ENCODE measurements around the gene ARHGEF2. TPM values are rescaled to one million over a fixed set of nuclear protein-coding genes. Genes with fewer than 3 reads are reported as not detected.

Gene ARHGEF2
- total RNA-seq, 1 donor from 2014 or later = 198 TPM

DNA sequence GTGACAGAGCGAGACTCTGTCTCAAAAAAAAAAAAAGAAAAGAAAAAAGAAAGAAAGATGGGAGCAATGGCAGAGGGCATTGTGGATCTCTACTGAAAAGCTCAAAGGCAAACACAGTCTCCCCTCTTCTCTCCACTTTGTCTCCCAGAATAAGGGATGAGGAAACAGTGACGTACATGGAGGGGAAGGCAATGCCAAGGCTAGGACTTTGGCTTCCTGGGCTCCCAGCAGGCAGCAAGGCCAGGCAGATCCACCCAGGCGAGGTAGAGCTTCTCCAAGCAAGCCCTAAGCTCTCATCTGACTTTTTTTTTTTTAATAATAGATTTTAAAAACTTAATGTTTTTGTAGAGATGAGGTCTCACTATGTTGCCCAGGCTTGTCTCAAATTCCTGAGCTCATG is 4.6 kb downstream of the ARHGEF2 start:
- Mint-ChIP-seq H3K27ac (peak overlapping the region; percentile 54), H3K4me1 (peaks cover 79% of the 10 kb centered on the region), H3K9me3 (no peaks in the 10 kb centered on the region), H3K27me3 (no peaks in the 10 kb centered on the region), H3K4me3 (peak overlapping the region; percentile 99), H3K36me3 (ENCODE audit: low read depth) (peaks cover 63% of the 10 kb centered on the region)
- DNase-seq = no peak
- intact Hi-C loops (cut with micrococcal nuclease) = no loop called here

DNA sequence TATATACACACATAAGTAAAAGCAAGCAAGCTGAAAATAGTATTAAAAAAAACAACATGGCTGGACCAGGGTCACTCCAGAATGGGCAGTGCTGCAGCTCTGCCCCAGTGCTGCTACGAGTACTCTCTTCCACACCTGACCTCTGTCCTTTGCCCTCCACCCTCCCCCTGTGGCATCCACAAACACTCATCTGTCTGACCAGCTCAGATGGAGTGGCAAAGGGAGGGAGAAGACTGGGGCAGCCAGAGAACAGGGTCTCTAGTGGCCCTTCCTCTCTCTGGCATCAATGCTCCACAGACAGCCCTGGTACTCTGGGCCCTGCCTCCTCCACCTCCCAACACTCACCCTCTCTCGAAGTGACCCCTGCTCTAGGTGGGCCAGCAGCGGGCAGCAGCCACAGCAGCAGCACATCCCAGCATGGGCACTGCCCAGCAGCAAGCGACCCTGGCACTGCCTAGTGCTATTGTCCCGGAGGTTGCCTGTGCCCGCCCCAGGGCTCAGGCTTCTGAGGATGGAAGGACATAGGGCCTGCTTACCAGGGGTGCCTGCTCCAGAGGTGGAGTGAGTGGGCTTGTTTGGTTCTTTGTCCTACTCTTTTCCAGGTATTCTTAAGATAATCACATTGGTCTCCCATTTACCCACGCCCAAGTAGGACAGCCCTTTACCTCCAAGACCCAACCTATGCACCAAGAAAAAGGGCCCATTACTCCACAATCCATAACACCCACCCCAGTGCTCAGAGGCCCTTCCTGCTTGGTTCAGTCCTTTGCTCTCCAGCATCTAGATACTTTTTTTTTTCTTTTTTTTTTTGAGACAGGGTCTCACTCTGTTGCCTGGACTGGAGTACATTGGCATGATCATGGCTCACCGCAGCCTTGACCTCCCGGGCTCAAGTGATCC is 6.2 kb downstream of the ARHGEF2 start:
- intact Hi-C loops (cut with micrococcal nuclease) = no loop called here
- H3K27ac Mint-ChIP-seq = peak overlapping the region; percentile 68
- H3K9me3 Mint-ChIP-seq = no peaks in the 10 kb centered on the region
- no peaks in the 10 kb centered on the region for H3K27me3 Mint-ChIP-seq
- DNase-seq = no peak
- H3K36me3 Mint-ChIP-seq (ENCODE audit: low read depth) = peaks cover 69% of the 10 kb centered on the region
- peak overlapping the region; percentile 72 for H3K4me3 Mint-ChIP-seq
- H3K4me1 Mint-ChIP-seq = peaks cover 90% of the 10 kb centered on the region

DNA sequence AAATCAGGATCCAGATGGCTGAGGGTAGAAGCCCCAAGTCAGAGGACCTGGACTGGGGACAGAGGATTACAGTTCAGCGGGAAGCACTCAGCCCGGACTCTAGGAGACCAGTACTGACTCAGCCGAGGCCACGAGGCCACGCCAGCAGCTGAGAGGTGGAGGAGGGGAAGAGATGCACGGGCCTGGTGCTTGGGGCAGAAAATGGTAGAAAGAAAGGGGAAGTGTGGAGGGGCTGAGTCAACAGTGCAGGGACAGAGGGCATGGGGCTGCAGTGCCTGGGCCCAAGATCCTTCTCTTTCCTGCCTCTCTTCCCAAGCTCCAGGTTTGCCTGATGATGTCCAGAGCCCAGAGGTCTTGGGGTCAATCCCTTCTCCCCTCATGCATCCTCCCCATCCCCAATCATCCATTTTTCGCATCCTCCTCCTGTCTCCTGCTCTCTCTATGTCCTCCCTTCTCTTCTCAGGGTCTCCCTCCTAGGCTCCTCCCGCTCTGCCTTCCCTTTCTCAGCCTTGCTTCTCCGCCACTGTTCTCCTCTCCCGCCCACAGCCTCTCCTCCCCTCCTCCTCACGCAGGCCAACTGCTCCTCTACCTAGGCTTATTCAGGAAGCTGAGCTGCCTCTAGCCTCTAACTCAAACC is 7.7 kb downstream of the ARHGEF2 start:
- no peaks in the 10 kb centered on the region for H3K9me3 Mint-ChIP-seq
- H3K4me1 Mint-ChIP-seq = peaks cover 88% of the 10 kb centered on the region
- peak overlapping the region; percentile 91 for H3K27ac Mint-ChIP-seq
- peaks cover 71% of the 10 kb centered on the region for H3K36me3 Mint-ChIP-seq (ENCODE audit: low read depth)
- peak; percentile 71 for DNase-seq
- intact Hi-C loops (cut with micrococcal nuclease) = no loop called here
- peak overlapping the region; percentile 79 for H3K4me3 Mint-ChIP-seq
- no peaks in the 10 kb centered on the region for H3K27me3 Mint-ChIP-seq

DNA sequence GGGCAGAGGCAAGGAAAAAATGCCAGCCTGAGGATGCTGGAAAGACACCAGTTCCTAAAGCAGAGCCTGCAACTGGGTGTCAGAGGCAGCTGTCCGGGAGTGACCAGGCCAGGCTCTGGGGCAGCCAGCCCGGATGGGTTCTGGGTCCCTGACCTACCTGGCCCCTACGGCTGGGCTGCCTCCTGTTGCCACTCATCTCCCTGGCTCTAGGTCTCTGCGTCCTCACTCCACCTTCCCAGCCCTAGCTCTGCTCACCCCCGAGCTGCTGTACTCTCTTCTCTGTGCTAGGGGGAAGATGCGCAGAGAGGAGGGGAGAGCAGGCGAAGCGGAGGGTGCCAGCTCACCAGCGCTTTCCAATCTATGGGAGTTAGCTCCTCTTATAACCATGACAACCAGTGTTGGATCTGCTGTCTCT is 9.0 kb downstream of the ARHGEF2 start:
- intact Hi-C loops (cut with micrococcal nuclease) = no loop called here
- no peaks in the 10 kb centered on the region for H3K9me3 Mint-ChIP-seq
- no peaks in the 10 kb centered on the region for H3K27me3 Mint-ChIP-seq
- peak overlapping the region; percentile 79 for H3K4me3 Mint-ChIP-seq
- DNase-seq = no peak
- peaks cover 74% of the 10 kb centered on the region for H3K36me3 Mint-ChIP-seq (ENCODE audit: low read depth)
- H3K27ac Mint-ChIP-seq = peak overlapping the region; percentile 91
- peaks cover 78% of the 10 kb centered on the region for H3K4me1 Mint-ChIP-seq

DNA sequence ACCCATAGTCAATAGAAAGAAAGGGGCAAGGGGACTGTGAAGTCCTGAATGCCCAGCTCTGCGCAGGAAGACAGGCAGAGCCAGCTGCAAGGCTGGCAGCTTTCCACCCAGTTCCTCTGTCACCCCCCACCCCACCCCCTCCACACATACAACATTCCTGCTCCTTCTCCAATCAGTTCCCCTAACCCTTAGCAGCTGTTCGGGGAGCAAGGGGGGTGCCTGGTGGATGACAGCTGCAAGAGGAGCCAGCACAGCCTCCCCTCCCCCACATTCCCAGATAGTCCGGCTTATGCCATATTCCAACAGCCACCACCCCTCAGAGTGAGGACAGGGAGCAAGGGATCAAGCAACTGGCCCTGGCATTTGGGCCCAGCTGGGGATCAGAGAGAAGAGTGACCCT is 9.7 kb downstream of the ARHGEF2 start:
- Mint-ChIP-seq H3K4me1 (peaks cover 74% of the 10 kb centered on the region), H3K4me3 (peak overlapping the region; percentile 79), H3K27me3 (no peaks in the 10 kb centered on the region), H3K9me3 (no peaks in the 10 kb centered on the region), H3K36me3 (ENCODE audit: low read depth) (peaks cover 74% of the 10 kb centered on the region), H3K27ac (peak overlapping the region; percentile 90)
- no peak for DNase-seq
- intact Hi-C loops (cut with micrococcal nuclease) = no loop called here

DNA sequence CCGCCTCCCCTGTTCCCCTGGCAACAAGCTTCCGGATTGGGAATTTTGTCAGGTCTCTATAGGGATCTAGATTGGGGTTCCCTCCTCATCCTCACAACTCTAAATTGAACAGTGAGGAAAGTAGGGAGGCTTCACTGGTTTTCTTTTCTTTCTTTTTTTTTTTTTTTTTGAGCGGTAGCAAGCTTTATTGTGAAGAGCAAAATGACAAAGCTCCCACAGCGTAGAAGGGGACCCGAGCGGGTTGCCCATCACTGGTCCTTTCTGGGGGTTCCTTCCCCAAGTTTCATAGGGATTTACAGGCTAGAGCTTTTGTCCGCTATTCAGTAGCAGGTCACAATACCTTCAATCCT is 10.3 kb downstream of the ARHGEF2 start:
- peak overlapping the region; percentile 79 for H3K4me3 Mint-ChIP-seq

DNA sequence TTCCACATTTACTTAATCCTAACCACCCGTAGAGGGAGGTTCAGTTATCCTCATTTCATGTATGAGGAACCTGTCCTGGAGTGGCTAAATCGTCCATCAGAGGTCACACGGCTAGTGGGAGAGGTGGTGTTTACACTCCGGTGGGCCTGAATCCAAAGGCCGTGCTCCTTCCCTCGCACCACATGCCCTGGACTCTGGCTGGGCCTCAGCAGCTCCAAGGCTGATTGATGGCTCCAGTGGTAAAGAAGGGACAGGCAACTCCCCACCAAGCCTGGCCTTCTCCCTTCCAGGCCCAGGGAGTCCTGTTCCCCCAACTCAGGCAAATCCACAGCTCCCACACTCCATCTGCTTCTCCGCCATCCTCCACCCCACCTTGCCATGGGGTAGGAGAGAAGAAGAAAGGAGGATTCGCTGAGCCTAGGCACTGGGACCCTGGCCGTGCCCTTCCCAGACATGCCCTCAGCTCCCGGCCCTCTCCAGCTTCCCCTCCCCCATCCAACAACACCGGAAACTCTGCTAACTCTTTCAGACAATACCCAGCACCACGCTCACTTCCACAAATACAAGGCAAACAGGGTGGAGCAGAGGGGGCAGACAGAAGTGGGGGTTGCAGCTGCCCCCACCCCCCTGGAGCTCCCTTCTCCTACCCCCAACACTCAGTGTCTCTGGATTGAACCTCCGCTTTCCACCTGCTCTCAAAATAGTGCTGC is 10.9 kb downstream of the ARHGEF2 start:
- Mint-ChIP-seq H3K9me3 (no peaks in the 10 kb centered on the region), H3K27ac (peak overlapping the region; percentile 90), H3K27me3 (no peaks in the 10 kb centered on the region), H3K36me3 (ENCODE audit: low read depth) (peaks cover 71% of the 10 kb centered on the region), H3K4me1 (peaks cover 66% of the 10 kb centered on the region), H3K4me3 (peak overlapping the region; percentile 79)
- intact Hi-C loops (cut with micrococcal nuclease) = no loop called here
- peak; percentile 76 for DNase-seq

More for the DNA sequence above, 10.3 kb downstream of the ARHGEF2 start:
- H3K9me3 Mint-ChIP-seq = no peaks in the 10 kb centered on the region
- intact Hi-C loops (cut with micrococcal nuclease) = no loop called here
- peaks cover 71% of the 10 kb centered on the region for H3K36me3 Mint-ChIP-seq (ENCODE audit: low read depth)
- peak overlapping the region; percentile 90 for H3K27ac Mint-ChIP-seq
- DNase-seq = no peak
- peaks cover 68% of the 10 kb centered on the region for H3K4me1 Mint-ChIP-seq
- H3K27me3 Mint-ChIP-seq = no peaks in the 10 kb centered on the region

DNA sequence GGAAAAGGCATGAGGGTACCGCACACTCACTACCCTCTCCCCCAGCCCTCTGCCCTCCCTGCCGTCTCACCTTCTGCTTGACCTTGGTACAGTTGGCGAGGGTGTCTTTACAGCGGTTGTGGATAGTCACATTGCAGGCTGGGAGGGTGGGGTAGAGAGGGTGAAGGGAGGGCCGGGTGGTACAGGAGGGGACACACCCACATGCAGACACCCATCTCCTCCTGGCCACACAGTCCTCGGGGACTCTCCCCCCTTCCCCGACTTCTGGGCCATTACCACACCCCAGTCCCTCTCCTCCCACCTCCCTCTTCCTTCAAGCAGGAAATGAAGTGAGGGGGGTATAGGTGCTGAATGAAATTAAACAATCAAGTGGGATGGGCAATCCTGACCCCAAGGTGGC is 11.6 kb downstream of the ARHGEF2 start:
- Mint-ChIP-seq H3K27me3 (no peaks in the 10 kb centered on the region), H3K27ac (peak overlapping the region; percentile 79), H3K9me3 (no peaks in the 10 kb centered on the region), H3K4me1 (peaks cover 61% of the 10 kb centered on the region), H3K36me3 (ENCODE audit: low read depth) (peaks cover 75% of the 10 kb centered on the region), H3K4me3 (peak overlapping the region; percentile 50)
- intact Hi-C loops (cut with micrococcal nuclease) = no loop called here
- DNase-seq = no peak

DNA sequence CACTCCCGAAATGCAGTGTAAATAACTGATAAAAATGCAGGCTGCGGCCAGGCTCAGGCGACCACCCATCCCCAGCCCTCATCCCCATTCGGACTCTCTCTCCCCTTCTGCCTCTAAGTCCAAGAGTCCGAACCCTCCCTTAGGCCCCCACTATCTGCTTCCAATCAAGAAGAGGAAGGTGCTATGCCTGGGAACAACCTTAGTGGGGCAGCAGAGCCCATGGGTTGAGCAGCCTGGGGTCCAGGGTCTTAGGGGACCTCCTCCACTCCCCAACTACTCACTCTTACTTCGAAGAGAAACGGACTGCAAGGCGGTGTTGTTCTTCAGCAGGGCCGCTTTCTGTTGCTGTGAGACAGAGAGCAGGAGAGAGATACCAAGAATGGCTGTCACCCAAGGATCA is 12.2 kb downstream of the ARHGEF2 start:
- H3K4me3 Mint-ChIP-seq = no peak overlapping the region
- no peak for DNase-seq
- H3K9me3 Mint-ChIP-seq = no peaks in the 10 kb centered on the region
- H3K36me3 Mint-ChIP-seq (ENCODE audit: low read depth) = peaks cover 79% of the 10 kb centered on the region
- peak overlapping the region; percentile 79 for H3K27ac Mint-ChIP-seq
- H3K27me3 Mint-ChIP-seq = no peaks in the 10 kb centered on the region
- peaks cover 58% of the 10 kb centered on the region for H3K4me1 Mint-ChIP-seq
- intact Hi-C loops (cut with micrococcal nuclease) = no loop called here

DNA sequence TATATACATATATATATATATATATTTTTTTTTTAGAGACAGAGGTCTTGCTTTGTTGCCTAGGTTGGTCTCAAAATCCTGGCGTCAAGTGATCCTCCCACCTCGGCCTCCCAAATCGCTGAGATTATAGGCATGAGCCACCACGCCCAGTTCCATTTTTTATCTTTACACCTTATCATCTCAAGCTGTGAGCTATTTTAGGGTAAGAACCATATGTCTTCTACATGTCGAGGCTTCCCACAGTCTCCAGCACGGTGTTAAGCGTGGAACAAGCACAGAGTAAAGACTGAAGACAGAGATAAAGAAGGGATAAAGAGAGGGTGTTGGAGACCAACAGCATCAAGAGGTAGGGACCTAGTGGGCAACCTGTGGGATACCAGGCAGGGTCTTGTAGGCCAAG is 14.2 kb downstream of the ARHGEF2 start:
- DNase-seq = no peak
- peaks cover 82% of the 10 kb centered on the region for H3K36me3 Mint-ChIP-seq (ENCODE audit: low read depth)
- H3K9me3 Mint-ChIP-seq = no peaks in the 10 kb centered on the region
- H3K27me3 Mint-ChIP-seq = no peaks in the 10 kb centered on the region
- intact Hi-C loops (cut with micrococcal nuclease) = no loop called here
- no peak overlapping the region for H3K4me3 Mint-ChIP-seq
- H3K4me1 Mint-ChIP-seq = peaks cover 41% of the 10 kb centered on the region
- H3K27ac Mint-ChIP-seq = peak overlapping the region; percentile 62

DNA sequence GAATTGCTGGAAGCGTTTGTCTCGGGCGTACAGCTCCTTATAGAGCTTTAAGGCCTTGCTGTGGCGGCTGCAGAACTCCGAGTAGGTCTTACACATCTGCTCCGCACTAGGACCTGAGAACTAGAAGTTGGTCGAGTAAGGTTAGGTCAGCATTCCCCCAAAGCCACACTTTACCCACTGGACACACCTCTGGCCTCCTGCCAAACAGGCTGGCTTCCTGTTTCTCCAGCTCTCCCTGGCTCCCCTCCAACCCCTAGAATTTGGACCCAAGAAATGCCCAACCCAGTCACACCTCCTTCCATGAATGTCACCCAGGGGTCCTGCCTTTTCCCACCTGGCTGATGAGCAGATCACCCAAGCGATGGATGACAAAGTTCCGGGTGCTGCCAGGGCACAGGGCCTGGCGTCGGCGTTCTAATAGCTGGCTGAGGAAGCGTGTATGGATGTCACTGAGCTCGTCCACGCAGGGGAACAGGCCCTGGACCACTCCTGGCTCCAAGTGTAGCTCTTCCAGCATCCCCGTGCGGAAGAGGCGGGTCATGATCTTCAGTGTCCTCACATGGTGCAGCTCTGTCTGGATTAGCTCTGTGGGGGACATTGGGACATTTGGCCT is 15.6 kb downstream of the ARHGEF2 start:
- Mint-ChIP-seq H3K4me3 (no peak overlapping the region), H3K36me3 (ENCODE audit: low read depth) (peaks cover 76% of the 10 kb centered on the region), H3K4me1 (peaks cover 27% of the 10 kb centered on the region), H3K9me3 (no peaks in the 10 kb centered on the region), H3K27me3 (no peaks in the 10 kb centered on the region), H3K27ac (no peak overlapping the region)
- intact Hi-C loops (cut with micrococcal nuclease) = no loop called here
- DNase-seq = no peak

DNA sequence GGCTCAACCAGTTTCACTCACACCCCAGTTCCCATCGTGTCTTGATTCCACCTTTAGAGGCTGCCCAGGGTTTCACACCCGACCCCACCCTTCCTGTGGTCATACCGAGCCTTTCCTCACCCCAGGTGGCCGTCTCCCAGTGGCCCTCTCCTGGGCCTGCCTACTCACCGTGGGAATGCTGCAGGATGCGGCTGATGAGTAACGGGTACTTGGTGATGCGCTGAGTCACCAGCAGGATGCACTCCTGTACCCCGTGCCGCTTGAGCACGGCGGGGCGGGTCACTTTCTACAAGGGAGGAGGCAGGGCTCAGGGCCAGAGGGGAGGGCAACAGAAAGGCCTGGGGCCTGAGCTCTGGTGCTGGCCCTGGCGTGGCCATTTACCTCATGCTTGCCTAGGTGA is 16.4 kb downstream of the ARHGEF2 start:
- no peaks in the 10 kb centered on the region for H3K9me3 Mint-ChIP-seq
- peaks cover 20% of the 10 kb centered on the region for H3K4me1 Mint-ChIP-seq
- H3K4me3 Mint-ChIP-seq = no peak overlapping the region
- peaks cover 79% of the 10 kb centered on the region for H3K36me3 Mint-ChIP-seq (ENCODE audit: low read depth)
- peak overlapping the region; percentile 48 for H3K27ac Mint-ChIP-seq
- DNase-seq = no peak
- no peaks in the 10 kb centered on the region for H3K27me3 Mint-ChIP-seq
- intact Hi-C loops (cut with micrococcal nuclease) = no loop called here

DNA sequence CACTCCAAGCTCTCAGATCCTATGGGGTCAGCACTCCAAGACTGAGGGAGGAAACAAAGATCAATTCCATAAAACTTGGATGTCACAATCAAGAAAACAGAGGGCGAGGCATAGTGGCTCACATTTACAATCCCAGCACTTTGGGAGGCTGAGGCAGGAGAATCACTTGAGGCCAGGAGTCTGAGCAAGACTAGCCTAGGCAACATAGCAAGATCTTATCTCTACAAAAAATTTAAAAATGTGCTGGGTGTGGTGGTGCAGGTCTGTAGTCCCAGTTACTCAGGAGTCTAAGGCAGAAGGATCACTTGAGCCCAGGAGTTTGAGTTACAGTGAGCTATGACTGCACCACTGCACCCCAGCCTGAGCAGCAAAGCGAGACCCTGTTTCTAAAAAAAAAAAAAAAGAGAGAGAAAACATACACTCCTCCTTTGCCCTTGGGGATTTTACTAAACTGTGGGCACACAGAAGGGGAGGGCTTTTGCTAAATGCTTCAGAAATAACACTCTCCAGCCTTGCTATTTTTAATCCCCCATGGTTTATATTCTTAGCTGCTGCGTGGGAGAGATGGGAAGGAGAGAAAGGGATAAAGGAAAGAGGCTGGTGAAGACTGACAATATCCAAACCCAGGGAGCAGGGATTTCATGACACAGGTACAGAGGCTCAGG is 18.1 kb downstream of the ARHGEF2 start:
- no peak for DNase-seq
- intact Hi-C loops (cut with micrococcal nuclease) = no loop called here
- no peak overlapping the region for H3K4me3 Mint-ChIP-seq
- peaks cover 13% of the 10 kb centered on the region for H3K4me1 Mint-ChIP-seq
- peaks cover 65% of the 10 kb centered on the region for H3K36me3 Mint-ChIP-seq (ENCODE audit: low read depth)
- H3K27ac Mint-ChIP-seq = peak overlapping the region; percentile 66
- no peaks in the 10 kb centered on the region for H3K27me3 Mint-ChIP-seq
- no peaks in the 10 kb centered on the region for H3K9me3 Mint-ChIP-seq
